T-helper 2 cell treated with Interferon-gamma antibody and Interleukin-4, amounts not matched to agents 100 ng/mL and 5 ng/mL, for 36 hours (primary cell): Measurements from ENCODE around the gene GUCY1A2. TPM values are rescaled to one million over a fixed set of nuclear protein-coding genes. Genes with fewer than 3 reads are reported as not detected.

ENCODE experiments used
- intact Hi-C: fragments of 100-400 bp; cut with micrococcal nuclease; formaldehyde crosslinking; loops from one replicate; pipeline ENCODE4 v1.15.1; 2023
- total RNA-seq: library from RNA; stranded (reverse); gene quantifications from 2 replicates; pipeline ENCODE4 v1.2.3, GENCODE V29; 2022

Gene GUCY1A2
- total RNA-seq, 1 donor from 2014 or later = 0.05 TPM

DNA sequence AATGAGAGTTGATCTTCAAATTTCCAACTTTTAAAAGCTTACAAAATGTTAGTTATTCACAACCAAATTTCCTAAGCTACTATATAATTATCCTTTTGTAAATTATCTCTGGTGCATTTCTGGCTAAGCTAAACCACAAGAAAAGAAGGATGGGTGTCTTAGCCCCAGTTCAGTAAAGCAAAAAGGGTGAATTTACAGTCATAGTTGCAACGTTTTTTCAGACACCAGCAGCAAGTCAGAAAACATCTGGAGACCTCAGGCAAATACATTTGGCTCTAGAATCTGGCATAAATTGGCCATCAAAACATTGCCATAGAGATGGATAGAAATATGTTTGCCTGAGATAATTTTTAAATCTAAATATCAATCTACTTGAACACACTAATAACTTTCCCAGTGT, 257.0 kb downstream of the GUCY1A2 start:
- intact Hi-C loops = no loop called here

GRCh38 chr11:106748059-106748458, 270.2 kb downstream of the GUCY1A2 start:
- intact Hi-C loops = no loop called here

DNA sequence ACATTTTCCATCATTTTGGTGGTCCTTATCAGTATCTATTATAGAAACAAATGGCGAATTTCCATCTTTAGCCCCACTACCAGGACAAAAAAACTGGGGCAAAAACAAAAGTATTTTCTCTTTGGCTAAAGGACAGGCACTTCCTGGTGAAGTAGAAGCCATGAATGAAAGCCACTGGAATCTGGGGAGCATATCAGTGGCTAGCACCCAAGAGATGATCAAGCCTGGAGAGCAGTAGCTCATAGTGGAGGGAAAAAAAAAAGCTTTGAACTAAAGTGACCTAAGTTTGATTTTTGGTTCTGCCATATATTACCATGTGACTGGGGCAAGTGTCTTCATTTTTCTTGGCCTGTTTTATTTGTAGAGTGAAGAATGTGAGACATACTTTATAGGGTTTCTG, 272.3 kb downstream of the GUCY1A2 start:
- intact Hi-C loops = no loop called here

DNA sequence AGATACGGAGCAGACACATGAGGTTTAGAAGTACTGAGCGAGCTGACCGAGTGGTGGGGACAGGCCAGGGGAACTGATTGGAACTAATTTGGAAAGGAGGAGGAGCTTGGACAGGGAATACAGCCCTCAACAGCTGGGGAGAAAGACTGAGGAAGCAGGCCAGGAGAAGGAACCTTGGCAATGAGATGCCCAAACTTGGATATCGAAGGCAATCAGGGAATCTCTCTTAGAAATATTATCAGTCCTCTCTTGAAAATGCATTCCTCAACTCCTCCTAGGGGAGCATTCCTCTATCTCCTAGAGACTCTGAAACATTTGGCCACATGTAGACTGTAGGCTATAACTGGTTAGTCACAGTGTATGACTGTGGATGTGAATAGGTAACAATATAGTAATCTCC, 284.6 kb downstream of the GUCY1A2 start:
- intact Hi-C loops = no loop called here

DNA sequence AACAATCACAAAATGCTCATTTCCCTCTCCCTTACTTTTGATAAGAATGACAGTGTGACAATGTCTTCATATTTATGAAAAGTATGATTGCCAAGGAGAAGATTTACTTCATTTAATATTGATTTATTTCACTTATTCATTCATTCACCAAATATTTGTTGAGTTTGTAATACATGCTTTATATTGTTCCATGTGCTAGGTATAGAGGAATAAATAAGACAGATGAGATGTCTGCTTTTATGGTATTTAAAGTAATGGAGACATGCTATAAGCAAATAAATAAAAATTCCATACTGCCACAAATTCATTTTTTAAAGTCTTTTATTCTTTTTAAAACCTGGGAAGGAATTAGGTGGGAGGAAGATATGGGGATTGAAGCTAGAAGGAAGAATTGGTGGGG, 289.4 kb downstream of the GUCY1A2 start:
- intact Hi-C loops = no loop called here

DNA sequence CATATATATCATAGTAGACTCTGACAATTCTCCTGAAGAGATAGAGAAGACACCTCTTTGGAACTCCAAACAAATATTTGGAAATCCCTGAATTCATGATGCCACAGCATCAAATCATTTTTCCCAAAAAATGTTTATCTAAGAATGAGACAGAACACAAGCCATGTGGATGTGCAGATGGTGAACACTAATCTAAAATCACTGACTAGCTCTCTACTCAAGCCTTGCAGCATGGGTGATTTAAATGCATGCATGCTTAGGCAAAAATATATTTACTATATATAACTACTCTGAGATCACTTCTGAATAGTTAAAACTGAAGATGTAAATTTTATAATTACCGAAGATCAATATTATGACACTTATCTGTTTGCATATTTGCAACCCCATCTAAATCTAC, 289.9 kb downstream of the GUCY1A2 start:
- intact Hi-C loops = no loop called here

DNA sequence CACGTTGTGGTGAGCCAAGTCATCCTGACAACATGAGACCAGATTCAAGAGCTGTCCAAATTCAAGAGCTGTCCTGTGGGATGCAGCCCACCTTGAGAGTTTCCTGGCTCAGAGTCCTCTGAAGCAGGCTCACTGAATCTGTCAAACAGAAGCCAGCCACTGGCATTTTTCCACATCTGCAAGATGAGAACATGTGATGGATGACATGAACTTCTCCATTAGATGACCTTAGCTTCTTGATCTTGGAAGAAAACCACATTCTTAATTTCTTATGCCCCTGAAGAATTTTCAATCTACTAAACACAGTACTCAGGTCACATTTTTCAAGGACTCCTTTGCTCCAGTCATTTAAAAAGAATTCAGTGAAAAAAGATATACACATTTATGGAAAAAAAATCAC, 291.0 kb downstream of the GUCY1A2 start:
- intact Hi-C loops = no loop called here

DNA sequence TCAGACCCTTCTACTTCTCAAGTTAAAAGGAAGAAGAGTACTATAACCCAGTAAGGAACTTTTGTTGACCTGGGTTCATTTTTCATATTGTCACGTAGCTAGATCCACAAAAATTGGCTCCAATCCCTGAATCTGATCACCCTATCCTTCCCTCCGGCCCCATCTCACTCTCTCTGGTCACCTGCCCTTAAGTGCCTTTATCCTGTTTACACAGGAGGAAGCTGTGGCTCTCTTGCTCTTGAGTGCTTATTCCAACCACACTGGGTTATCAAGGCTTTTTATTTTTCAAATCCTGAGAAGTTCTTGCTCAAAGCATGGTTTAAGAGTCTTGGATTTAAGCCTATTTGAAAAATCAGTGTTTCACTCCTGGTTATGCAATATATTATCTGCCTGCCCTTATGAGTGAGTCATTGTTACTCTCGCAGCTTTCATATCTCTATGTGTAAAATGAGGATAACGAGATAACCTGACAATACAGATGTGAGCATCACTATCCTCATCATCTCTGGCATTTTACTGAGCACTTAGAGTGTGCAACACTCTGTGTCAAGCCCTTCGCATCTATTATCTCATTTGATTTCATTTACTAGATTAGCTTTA, 293.9 kb downstream of the GUCY1A2 start:
- intact Hi-C loops = no loop called here

- intact Hi-C loops = no loop called here
Measured at GRCh38 chr11:106723071-106723470, 295.2 kb downstream of the GUCY1A2 start.

GRCh38 chr11:106717222-106717621, 301.1 kb downstream of the GUCY1A2 start:
- intact Hi-C loops = no loop called here

DNA sequence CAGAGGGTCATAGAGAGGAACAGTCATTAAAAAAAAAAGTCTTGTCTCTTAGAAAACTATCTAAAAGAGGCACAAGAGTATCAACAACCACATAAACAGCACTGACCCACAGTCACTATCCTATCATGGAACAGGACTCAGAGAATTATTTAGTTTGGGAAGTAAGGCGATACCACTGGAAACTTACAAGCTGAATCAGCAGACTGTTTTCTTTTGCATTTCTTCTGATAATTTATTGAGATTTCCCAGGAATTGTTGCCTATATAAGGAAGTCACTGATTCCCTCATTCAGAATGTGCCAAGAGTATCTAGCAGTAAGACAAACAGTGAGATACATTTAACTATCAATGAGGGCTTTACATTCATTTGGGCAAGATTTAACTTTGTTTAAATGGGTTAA, 304.1 kb downstream of the GUCY1A2 start:
- intact Hi-C loops = no loop called here

- intact Hi-C loops = no loop called here
Measured at GRCh38 chr11:106708348-106708747, 309.9 kb downstream of the GUCY1A2 start.

DNA sequence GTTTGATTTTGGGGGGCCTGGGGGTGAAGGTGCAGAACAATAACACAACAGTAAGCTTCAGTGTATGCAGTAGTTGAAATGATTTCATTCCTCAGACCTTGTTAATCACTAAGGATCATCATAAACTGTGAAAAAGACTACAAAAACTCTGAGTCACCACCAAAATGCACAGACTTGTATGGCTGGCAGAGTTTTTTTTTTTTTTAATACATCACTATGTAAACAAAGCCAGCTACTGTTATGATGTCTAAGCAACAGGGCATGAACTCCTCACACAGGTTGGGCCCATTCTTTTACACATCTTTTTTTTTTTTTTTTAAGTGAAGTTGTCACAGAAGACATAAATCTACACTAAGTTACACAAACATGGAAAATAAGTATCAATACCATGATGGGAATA, 311.9 kb downstream of the GUCY1A2 start:
- intact Hi-C loops = no loop called here

GRCh38 chr11:106702805-106703204, 315.5 kb downstream of the GUCY1A2 start:
- intact Hi-C loops = no loop called here

GRCh38 chr11:106697058-106697457, 321.2 kb downstream of the GUCY1A2 start:
- intact Hi-C loops = no loop called here

- intact Hi-C loops = no loop called here
Measured at GRCh38 chr11:106695506-106695905, 322.8 kb downstream of the GUCY1A2 start.

GRCh38 chr11:106694501-106694900, 323.8 kb downstream of the GUCY1A2 start:
- intact Hi-C loops = no loop called here

- intact Hi-C loops = no loop called here
Measured at GRCh38 chr11:106691807-106692365, 326.4 kb downstream of the GUCY1A2 start.

DNA sequence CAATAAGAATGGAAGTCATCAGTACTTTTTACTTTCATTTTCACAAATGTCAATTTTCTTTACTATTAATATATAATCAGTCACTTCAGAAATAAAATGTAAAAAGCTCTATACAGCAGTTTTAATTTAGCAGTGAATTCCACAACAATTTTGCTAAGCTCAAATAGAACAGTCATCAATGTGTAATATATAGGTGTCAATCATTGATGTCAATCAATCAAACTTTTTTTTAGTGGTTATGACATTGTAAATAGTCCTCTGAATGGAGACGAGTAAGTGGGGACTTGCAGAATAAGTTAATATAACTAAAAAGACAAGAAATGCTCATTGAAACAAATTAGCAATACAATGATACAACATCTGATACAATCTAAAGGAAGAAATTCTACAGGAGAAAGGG, 327.4 kb downstream of the GUCY1A2 start:
- intact Hi-C loops = no loop called here

GRCh38 chr11:106684944-106685343, 333.3 kb downstream of the GUCY1A2 start:
- intact Hi-C loops = no loop called here

DNA sequence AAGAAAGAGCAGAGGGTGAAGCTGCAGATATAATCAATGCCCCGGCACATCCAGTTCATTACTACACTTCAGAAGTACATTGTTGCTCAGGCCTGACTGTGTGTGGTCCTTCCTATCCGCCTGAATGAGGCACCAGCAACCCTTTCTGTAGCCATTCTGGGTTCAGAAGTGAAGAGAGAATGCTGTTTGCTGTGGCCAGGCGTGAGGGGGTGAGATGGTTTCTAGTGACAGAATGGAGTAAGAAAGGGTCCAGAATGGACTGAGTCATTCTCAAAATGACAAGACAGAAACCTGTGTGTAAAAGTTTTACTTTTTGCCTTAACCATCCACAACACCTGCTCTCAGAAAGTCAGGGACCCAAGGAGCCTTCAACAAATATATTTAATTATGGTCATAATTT, 334.8 kb downstream of the GUCY1A2 start:
- intact Hi-C loops = no loop called here

DNA sequence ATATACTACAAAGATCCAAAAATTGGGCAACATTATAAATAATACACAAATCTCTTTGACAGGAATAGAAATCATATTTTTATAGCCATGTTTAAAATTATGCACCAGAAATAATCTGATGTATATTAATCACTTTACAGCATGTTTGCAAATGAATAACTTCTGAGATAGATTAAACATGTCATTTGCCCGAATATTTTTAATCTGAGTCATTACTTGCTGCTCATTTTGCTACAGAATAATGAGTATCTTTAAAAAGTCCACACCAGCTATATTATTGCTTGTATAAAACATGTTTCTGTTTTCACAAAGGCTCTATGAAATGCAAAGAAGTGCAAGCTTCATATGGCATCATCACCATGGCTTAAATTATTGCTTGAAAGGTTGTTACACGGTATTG, 336.8 kb downstream of the GUCY1A2 start:
- intact Hi-C loops = no loop called here

DNA sequence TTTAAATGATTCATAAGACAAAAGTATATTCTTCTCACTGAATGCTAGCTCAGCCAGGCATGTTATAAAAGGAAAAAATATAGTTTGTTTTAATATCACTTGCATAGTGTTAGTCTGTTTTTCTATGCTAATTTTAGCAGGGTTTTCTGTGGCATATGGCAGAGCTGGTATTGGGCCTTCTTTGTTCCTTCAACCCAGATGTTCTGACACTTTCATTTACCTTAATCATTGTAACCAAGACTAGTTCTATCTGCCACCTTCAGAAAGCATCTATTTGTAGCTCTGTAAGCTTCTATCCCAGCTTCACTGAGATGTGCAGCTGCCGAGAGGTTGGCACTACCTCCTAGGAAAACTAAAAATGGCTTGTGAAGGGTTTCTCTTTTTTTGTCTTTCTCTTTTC, 338.7 kb downstream of the GUCY1A2 start:
- intact Hi-C loops = no loop called here

- intact Hi-C loops = no loop called here
Measured at GRCh38 chr11:106679181-106679580, 339.1 kb downstream of the GUCY1A2 start.
